Measurements from ENCODE around the gene NFKBIE.

Gene NFKBIE

DNA sequence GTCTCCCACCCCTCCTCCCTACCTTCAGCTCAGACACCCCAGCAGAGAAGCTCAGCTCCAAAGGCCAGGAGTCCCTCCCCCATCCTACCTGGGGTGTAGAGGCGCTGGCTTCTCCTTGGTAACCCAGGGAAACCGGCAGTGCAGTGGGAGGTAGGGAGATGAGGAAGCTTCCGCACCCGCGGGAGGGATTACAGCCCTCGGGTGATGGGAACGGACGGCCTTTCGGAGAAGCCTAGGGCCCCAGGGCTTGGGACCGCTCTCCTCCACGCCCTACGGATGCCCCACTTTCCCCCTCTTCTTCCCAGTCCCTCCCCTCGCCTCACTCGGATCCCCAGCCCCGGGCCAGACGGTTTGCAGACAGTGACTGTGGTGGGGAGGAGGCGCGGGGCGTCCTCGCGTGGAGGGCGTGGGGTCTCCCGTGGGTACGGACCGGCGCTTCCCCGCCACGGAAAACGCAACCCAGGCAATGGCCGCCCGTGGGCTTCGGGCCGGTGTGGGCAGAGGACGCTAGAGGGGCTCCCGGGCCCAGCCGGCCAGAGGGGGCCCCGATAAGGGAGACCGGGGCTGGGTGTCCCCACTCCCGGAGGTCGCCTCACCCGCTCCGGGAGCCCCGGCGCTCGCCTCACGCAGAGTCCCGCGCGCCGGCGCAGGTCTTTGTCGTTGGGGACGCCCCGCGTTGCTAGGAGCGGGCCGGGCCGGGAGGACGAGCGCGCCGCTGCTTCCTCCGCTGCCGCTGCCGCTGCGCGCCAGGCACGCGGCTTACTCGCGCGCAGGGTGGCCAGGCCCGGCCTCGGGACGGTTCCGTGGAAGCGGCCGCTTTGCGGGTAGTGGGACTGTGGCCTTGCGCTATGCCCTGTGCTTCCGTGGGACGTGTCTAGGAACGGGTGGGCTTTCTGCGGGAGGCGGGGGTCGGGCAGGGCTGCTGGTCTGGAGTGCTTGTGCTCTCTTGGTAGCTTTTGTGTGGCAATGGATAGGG, 32.0 kb upstream of the NFKBIE start:
- peak; percentile 27 for DNase-seq

DNA sequence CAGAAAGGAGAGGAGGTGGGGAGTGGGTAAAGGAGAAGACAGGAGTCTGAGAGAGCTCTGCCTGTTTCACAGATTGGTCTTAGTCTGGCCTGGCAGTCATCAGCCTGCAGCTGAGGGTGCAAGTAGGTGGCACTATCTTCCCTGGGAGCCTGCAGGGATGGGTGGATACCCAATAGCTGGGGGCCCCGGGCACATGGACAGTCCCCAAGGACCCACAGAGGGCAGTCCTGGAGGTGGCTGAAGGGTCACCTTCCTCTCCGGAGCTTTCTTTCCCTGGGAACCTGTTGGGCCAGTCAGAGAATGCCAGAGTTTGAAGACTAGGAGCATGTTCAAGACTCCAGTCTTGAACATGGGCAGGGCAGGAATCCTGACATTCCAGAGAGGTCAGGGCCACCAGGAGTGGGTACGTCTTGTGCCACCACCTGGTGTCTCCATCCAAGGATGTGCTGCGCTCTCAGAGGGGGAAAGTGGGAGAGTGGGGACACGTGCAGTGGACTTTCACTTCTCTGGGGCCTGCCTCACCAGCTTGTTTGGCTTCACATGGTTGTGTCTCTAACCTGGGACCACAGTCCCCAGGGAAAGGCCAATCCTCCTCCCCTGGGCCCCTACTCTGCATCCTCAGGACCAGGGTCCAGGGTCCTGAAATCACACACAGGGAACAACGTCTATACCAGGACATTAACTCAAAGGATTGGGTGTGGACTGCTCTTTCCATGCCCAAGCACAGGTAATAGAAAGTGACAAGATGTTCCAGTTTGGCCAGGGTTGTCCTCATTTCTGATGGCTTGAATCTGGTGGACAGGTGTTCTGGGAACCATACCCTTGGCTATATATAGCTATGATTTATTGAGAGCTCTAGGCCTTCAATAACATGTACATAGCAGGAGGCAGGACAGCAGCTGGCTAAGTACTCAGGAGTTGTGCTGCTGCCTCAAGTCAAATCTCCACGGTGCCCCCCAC, 29.8 kb upstream of the NFKBIE start:
- DNase-seq: no peak

DNA sequence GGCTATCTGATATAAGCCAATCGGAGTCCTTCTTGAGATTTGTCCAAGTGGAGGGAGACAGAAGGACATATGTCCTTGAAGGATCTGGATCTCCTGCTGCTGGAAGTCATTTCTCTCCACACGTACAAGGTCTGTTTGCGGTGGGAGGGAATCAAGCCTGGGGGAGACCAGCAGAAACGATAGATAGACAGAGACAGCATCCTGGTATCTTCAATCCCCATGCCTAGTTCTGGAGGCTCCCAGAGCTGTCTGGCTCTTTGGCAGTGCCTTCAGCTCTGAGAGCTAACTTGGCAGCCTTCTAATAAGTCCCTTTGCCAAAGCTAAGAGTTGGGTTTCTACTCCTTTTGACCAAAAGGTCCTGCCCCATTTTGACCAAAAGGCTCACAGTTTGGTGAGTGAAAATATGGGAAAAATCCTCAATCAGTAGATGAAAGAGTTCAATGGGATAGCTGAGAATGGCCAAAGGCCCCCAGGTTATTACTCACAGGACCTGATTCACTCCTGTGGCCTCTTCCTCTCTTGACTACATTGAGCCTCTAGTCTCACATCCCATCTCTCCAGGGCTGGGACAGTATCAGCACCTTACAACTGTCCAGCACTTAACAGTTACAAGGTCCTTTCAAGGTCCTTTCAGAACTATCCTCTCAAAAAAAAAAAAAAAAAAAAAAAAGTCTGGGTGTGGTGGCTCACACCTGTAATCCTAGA, 27.5 kb upstream of the NFKBIE start:
- DNase-seq: no peak

DNA sequence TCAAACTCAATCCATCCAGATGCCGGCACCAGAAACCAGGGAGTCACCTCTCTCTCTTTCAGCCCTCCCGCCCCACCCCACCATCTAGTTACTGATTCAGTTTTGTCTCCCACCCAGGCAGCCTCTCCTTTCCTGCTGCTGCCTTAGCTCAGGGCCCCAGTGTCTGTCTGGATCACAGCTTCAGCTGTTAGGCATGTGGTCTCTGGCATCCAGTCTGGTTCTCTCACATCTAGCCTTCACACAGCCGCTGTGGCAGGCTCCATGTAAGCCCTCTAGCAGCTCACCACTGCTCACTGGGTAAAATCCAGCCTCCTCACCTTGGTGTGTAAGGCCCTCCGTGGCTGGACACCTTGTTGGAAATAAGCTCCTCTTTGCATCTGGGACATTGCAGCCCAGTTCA, 26.5 kb upstream of the NFKBIE start:
- no peak for DNase-seq

DNA sequence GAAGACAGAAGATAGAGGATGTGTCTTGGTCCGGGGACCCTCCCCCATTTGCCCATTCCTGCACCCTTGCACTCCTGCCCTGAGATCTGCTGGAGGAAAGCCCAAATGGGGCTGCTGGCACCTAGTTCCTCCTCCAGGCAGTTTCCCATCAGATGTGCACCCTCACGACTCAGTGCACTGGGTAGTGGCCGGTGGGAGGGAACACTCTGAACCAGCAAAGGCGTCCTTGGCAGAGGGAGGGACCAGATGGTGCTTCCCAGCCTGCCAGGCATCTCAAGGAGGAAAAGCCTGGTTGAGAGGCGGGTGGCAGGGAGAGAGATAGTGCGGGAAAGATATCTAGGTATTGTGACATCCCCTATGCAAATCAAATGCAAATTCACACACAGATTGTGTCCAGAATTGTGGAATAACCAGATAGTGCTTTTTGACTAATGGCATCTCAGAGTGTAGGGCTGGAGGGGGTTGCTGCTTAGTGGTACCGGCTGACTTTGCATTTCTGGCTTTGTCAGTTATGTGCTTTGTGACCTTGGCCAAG, 24.4 kb upstream of the NFKBIE start:
- no peak for DNase-seq

DNA sequence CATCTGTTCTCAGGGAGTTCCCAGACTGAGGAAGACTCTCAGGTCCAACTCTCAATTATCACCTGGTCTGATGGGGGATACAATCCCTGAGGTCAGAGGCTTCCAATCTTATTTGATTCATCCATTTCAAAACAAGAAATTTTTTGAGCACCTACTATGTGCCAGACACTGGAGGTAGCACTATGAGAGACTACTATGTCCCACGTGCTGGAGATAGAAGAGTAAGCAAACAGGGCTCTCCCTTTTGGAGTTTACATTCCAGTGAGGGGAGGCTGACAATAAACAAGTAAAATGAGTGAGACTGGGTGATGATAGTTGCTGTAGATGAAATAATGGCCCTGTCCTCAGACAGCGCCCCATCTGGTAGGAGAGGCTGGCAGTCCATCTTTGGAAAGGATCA, 21.4 kb upstream of the NFKBIE start:
- no peak for DNase-seq

DNA sequence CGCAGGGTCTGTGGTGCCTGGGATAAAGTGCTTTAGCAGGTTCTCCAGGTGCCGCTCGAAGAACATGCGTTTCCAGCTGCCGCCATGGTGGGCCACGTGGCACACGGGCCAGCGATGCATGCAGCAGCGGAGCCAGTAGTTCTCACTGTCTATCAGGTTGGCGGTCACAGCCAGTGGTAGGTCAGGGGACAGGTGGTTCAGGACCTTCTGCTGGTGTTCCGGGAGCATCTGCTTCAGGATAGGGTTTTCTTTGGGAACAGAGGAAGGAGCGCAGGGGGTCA, 20.9 kb upstream of the NFKBIE start:
- no peak for DNase-seq

DNA sequence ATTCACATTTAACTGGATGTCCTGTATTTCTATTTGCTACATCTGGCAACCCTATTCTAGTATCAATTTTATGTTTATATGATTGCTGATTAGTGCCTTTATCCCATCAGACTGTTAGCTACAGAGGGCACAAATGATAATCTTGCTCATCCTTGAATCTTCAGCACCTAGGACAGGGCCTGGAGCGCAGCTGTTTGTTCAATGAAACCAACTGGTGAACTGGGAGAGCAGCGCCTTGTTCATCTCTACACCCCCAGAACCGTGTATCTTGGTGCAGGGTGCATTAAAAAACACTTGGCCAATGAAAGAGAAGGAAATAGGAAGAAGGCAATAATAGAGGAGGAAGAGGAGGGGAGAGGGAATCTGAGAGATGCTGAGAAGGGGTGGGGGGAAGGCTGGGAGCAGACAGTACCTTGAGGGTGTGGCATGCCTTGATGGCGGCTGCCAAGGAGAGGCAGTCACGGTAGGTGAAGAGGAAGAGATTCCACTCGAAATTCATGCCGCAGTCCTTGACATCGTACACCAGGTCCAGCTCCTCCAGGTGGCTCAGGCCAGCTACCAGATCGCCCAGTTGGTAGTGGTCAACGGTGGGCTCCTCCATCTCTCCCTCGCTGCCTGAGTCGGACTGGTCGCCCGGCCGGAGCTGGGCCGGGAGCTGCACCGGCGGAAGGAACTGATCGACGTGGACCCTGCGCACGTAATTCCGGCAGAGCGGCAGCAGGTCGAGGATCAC, 20.4 kb upstream of the NFKBIE start:
- DNase-seq: no peak

DNA sequence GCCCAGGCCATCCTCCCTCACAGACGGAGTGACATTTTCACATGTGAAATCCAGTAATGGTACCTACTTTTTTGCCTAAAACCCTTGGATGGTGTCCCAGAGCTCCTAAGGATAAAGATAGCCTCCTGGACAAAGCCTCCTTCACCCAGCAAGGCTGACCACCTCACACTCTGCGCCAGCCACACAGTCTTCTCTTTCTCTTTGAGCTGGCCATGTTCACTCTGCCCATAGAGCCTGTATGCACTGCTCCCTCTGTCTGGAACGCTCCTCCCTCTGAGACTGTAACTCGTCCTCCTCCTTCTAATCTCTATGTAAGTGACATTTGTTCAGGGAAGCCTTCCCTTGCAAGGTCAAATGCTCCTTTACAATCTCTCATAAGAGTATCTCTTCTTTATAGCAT, 19.5 kb upstream of the NFKBIE start:
- no peak for DNase-seq

DNA sequence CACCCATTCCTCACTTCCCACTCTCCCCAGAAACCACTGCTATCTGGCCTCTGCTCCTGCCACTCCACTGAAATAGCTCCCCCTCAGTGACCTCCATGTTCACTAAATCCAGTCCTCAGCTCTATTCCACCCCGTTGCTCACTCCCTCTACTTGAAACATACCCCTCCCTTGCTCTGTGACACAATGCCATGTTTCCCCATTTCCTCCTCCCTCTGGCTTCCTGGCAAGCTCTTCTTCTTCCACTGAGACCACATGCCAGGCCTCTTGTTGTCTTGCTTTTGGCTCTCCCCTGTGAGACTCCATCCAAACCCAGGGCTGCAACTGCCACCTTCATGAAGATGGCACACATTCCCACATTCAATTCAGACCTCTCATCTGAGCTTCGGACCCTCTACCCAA, 18.8 kb upstream of the NFKBIE start:
- no peak for DNase-seq

DNA sequence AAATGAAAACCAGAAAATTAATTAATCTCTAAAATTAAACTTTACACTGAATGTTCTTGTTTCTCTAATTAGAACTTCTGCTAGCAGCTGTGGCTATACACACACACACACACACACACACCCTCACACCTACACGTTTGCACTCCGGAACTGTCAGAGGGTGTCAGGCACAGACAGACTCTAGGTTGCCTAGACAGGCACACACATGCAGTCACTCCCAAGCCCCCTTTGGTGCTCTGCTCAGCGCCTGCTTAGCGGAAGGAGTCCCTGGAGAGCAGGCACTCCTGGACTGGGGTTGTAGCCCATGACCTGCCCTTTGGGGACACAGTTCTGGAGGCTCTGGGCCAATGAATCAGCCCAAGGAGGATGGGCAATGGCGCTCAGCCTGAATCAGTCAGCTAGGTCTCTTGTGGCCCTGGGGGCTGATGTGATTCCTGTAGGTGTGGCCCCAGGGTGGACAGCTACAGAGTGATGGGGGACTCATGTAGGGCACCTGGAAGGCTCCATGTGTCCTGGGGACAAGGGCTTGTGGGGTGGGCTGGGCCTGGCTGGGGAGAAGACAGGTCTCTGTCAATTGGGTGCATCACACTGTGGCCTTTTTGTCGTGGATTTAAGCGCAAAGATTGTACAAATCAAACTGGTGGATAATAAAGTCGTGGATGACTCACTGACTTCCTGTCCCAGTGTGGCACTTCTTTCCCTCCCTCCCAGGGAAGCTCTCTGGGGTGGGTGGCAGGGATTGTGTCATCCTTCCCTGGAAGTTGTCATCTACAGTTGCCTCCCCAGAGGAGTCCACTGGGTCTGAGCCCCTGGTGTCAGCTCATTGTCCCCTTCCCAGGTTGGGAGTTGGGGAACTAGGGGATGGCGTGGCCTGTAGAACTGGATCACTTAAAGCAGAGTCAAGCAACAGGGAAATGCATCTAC, 13.7 kb upstream of the NFKBIE start:
- no peak for DNase-seq

DNA sequence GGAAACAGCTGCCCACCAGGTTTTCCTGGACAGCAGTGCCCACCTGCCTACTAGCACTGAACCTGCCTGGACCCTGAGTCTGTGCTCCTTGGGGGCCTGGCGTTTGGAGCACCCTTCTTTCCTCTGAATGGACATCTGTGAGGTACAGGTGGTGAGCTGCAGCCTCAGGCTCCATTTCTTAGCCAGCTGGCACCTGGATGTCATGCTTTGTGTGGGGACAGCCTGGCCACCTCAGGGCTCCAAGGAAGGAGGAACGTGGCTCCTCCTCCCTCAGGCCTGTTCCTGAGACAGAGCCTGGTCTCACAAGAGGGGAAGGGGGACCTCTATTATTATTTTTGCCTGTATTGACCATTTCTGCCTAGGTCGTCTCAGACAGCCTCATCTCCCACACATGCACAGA, 13.0 kb upstream of the NFKBIE start:
- no peak for DNase-seq

DNA sequence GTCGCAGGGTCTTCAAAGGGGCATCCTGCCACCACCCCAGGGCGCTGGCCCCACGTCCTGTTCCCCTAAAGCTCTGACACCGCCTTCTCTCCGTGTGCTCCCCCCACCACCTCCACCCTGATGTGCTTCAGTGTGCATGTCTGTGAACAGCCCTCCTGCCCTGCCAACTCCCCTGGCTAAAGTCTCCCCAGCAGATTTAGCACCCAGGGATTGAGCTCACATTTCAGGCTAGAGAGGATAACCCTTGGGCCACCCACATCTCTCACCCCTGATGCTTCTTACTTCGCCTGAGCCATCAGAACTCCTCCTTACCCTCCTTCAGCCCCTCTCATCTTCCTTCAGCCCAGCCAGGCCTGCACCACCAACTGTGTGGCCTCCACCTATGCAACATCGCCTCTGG, 12.4 kb upstream of the NFKBIE start:
- DNase-seq: no peak

DNA sequence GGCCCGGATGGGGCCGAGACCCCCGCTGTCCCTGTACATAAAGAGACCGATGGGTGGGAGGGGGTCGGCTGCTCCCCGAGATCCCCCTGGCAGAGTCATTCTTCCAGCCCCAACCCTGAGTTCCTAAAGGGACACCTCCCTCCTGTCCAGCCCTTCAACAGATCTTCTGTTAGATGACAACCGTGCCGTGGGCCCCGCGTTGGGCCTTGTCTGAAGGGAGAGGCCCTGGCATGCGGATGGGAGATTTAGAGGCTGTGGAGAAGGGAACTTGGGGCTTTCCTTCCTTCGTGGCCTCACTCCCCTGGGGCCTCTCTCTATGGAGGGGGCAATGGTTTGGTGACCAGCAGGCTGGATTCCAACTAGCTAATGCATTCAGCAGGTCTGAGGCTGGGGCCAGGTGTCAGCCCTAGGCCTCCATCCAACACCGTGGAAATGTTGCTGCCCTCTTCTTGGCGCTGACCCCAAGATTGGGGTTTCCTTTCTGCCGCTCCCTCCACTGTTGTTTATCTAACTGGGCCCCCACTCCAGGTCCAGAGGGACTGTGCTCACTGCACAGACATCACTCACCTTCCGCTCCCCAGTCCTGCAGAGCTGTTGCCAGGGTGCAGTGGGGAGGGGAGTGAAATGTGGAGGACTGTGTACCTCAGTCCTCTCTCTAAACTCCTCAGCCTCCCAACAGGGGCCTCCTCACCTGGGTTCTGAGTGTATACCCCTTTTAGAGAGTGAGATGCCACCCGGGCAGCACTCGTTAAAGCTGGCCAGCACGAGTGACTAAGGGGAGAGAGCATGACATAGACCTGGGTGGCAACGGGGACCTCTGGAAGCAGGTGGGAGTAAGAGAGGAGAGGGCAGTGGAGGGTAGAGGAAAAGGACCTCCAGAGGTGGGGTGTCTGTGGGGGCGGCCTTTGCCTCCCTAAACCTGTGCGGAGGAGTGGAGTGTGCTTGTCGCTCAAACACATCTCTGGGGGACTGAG, 11.6 kb upstream of the NFKBIE start:
- DNase-seq: no peak

DNA sequence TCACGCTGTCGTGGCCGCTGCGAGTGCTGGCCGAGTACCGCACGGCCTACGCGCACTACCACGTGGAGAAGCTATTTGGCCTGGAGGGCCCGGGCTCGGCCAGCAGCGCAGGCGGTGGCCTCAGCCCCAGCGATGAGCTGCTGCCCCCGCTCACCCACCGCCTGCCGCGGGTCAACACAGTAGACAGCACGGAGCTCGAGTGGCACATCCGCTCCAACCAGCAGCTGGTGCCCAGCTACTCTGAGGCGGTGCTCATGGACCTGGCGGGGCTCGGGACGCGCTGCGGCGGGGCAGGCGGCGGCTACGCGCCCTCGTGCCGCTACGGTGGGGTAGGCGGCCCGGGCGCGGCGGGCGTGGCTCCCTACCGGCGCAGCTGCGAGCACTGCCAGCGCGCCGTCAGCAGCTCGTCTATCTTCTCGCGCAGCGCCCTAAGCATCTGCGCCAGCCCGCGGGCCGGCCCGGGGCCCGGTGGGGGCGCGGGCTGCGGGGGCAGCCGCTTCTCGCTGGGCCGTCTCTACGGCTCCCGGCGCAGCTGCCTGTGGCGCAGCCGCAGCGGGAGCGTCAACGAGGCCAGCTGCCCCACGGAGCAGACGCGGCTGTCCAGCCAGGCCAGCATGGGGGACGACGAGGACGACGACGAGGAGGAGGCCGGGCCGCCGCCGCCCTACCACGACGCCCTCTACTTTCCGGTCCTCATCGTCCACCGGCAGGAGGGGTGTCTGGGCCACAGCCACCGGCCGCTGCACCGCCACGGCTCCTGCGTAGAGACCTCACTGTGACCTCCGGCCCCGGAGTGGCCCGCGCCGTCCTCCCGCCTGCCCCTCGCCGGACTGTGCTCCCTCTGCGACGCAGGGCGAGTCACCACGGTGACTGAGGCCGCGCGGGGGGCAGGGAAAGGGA, 10.6 kb upstream of the NFKBIE start:
- no peak for DNase-seq

DNA sequence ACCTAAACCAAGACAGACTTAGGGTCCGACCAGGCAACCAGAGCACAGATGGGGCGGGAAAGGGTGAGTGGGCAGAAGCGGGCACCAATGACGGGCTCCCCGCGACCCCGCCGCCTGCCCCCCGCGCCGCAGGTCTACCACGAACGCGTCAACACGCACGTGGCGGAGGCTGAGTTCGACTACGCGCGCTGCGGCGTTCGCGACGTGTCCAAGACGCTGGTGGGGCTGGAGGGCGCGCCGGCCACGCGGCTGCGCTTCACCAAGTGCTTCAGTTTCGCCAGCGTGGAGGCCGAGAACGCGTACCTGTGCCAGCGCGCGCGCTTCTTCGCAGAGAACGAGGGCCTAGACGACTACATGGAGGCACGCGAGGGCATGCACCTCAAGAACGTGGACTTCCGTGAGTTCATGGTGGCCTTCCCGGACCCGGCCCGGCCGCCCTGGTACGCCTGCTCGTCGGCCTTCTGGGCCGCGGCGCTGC, 10.0 kb upstream of the NFKBIE start:
- no peak for DNase-seq

DNA sequence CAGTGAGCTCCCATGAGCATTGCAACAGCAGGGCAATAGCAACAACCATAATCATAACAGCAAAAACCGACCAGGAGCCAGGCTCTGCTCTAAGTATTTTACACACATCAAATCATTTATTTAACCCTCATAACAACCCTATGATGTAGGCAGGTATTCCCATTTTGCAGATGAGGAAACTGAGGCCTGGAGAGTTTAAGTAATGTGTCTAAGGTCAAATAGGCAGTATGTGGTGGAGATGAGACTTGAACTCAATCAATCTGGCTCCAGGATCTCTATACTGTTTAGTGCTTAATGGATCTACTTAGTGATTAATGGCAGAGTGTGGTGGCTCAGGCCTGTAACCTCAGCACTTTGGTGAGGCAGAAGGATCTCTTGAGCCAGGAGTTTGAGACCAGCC, 8.3 kb upstream of the NFKBIE start:
- DNase-seq: no peak

DNA sequence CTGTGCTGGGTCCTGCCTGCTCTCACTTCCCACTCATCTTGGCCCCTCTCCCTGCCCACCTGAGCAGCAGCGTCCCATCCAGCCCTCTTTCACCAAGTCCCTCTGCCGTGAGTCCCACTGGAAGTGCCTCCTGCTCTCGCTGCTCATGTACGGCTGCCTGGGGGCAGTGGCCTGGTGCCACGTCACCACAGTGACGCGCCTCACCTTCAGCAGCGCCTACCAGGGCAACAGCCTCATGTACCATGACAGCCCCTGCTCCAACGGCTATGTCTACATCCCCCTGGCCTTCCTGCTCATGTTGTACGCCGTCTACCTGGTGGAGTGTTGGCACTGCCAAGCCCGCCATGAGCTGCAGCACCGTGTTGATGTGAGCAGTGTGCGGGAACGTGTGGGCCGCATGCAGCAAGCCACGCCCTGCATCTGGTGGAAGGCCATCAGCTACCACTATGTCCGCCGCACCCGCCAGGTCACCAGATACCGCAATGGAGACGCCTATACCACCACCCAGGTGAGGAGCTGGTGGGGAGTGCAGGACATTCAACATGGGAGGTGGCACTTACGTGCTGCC, 7.7 kb upstream of the NFKBIE start:
- DNase-seq: no peak
